ENCODE data around the gene ZFAND3.

ZFAND3 gene

DNA sequence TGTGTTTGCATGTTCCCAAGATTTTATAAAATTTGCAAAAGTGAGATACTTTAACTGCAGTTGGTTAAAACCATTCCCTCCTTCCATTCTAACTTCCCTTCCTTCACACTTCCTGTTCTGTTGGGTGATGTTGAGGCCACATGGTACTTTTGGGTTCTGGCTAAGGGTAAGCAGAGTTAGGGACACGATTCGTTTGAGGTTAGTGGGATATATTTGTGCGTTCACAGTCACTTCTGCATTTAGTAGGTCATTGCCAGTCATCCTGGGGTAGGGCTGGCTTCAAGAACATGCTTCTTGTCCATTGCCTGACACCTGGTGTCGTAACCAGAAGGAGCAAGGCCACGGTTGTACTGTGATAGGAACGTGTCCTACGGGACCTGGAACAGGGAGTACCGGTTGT, 340.1 kb downstream of the ZFAND3 start:
- DNase-seq = no peak

DNA sequence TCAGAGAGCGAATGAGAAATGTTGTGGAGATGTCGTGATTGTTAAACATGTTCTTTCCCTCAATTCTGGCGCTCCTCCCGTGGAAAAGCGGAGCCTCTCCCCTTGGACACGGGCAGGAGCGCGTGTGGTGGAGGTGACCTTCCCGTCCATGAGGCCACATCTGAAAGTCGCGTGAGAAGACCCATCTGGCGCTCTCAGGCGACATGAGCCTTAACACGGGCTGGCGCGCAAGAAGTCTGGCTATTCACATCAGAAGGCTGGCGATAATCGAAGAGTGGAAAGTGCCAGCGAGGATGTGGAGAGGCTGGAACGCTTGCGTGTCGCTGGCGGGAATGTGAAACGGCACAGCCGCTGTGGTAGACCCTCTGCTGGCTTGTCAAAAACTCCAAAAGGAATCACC, 341.3 kb downstream of the ZFAND3 start:
- no peak for DNase-seq

DNA sequence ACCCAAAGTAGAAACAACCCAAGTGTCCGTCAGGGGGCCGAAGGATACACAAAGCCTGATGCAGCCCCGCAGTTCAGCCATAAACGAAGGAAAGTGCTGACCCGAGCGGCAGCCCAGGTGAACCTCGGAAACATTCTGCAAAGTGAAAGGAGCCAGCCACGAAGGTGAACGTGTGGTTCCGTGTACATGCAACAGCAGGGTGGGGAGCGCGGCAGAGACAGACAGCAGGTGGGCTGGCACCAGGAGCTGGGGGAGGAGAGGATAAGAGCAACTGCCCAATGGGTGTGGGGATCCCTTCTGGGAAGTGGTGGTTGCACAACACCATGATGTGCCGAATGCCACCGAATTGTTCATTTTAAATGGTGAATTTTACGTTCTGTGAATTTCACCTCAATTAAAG, 341.8 kb downstream of the ZFAND3 start:
- DNase-seq = no peak

DNA sequence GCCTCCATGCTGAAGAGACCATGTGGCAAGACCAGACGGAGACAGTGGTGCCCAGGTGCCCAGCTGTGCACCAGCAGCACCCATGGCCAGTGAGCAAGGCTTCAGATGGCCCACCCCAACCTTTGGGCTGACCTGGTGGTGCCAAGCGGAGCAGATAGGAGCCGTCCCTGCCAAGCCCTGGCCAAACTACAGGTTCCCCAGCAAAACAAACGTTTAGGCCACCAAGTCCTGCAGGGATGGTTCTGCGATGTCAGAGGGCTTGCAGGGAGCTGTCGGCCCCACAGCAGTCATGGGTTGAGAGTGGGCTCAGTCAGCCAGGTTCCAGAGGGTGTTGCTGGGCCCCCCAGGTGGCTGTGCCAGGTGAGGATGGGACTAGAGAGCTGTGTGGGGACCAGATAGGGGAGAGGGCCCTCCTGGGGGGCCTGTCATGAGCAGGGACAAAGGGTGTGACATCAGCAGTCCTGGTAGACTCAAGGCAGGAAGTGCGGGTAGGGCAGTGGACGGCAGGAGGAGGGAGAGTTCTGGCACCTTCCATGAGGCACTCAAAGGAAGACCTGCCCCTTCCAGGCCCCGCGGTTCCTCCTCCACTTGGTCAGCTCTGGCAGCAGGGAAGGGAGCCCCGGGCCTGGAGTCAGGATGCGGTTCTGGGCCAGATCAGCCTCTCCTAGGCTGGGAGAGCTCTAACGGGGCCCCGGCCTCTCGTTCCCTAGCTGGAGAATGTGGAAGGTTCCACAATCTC, 342.4 kb downstream of the ZFAND3 start:
- no peak for DNase-seq

DNA sequence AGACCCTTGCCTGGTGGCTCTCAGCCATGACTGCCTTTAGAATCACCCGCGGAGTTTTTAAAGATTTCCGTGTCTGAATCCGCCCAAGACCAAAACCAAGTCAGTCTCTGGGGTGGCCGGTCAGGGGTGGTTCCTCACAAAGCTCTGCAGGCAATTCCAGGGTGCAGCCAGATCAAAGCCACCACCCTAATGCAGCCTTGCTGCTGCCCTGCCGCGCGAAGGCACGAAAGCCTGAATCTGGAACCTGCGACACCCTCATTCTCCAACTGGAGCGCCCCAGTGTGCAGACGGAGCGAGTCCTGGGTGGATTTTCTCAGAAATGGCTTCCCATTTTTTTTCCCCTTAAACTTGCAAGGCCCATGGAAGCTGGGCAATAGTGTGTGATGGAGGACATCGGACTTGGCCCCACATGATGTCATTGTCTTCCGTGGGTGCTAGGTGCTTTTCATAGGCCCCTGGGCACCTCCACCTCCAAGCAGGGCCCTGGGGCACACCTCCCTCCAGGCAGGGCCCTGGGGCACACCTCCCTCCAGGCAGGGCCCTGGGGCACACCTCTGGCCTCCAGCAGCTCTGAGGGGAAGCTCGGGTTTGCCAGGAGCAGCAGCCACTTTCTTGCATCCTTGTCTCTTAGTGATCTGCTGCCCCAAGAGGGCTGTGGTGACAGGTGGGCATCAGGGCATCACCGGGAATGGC, 343.1 kb downstream of the ZFAND3 start:
- DNase-seq = no peak

DNA sequence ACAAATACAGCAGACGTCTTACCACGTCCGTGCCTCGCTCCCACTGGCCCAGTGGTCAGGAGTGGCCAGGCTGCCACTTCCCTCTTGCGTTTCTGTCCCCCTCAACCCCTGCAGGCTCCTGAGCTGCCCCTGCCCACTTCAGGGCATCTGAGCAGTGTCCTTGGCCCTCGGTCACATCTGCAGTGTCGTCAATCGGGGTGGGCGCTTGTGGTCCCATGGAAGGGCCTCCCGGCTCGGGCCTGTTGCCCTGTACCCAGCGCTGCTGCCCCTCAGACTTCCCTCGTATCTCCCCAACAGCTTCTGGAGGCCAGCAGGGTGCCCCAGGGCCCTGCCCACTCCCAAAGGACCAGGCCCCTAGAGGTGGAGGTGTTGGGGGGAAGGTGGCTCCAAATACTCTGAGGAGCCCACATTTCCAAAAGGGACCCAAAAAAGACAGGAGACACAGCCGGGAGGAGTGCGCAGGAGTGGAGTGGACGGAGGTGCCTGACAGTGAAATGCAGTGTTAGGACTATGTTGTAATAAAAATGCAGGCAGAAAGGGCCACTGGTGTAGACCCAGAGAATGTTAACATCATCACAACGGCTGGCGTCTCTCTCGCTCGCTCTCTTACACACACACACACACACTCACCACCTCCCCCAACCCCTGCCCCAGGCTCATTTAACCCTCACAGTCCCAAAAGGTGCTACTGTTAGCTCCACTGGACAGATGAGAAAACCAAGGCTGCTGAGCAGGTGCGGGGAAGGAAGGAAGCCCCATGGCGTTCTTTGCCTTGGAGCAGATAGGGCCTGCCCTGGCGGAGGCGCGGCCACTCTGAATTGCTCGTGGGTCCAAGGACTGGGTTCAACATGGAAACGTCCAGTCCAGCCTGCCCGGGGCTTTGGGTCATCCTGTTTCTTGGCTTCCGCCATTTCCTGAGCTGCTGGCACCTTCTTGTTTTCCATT, 343.9 kb downstream of the ZFAND3 start:
- DNase-seq = no peak

DNA sequence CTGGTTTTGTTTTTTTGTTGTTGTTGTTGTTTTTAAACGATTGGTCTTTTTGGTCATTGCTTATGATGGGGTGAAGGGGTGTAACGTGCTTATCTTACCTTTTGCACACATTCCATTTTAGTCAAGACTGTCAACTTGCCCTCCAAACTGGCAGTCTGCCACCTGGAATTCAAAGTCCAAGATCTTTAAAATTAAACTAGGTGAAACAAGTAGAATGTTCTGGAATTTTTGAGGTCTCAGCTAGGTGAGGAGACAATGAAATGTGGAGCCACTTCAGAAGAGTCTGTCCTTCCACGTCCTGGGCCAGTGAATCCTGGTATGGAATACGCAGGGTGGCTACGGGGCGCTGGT, 344.6 kb downstream of the ZFAND3 start:
- DNase-seq = no peak

DNA sequence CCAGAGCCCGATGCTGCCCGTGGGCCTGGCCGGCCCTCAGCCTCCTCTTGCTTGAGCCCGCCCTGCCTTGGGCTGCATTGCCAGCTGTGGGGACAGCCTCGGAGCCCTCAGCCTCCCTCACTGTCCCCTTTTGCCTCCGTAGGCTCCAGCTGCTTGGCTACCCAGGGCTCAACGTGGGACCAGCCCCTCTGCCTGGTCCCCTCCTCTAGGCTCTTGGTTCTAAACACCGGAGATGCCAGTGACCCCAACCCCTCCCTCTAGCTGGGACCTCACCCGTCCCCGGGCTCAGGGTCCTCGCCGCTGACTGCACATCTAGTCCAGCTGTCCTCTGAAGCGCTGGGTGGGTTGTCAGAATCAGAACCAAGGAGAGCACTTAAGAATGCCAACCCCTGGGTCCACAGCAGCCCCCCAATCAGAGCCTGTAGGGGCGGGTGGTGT, 345.2 kb downstream of the ZFAND3 start:
- no peak for DNase-seq

DNA sequence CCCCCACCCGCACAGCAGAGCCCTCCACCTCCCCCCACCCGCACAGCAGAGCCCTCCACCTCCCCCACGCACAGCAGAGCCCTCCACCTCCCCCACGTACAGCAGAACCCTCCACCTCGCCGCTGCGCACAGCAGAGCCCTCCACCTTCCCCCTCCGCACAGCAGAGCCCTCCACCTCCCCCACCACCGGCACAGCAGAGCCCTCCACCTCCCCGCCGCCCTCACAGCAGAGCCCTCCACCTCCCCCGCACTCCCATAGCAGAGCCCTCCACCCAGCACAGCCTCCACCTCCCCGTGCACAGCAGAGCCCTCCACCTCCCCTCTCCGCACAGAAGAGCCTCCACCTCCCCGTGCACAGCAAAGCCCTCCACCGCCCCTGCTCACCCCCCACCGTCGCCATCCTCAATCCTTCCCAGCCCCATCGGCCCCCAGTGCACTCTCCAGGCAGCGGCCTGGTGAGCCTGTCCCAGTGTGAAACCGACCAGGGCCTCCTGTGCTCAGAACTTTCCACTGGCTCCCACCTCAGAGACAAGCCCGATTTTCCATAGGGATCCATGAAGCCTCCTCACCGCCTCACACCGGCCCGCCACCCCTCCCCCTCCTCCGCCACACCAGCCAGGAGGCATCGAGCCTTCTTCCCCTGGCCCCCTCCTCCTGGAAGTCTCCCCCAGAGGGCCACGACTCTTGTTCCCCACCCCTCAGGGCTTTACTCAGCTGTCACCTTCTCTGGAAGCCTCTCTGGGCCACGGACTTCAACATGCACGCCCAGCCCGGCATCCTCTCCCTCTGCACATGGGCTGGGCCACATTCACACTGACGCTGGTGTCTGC, 347.1 kb downstream of the ZFAND3 start:
- DNase-seq = no peak

DNA sequence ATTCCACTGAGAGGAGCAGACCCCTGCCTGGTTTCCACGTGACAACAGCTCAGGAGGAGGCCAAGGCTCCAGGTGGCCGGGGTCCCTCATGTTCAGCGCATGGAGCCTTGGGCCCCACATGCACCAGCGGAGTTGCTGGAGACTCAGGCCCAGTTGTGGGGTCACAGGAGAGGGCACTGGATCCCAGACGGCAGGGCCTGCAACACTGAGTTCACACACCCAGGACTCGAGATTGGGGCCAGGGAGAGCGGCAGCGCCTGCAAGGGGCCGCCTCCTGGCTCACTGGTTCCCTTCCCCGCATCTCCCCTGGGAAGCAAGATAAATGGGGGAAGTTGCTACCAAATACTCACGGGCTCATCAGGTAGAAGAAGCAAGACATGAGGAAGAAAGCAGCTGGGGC, 348.1 kb downstream of the ZFAND3 start:
- DNase-seq = no peak

DNA sequence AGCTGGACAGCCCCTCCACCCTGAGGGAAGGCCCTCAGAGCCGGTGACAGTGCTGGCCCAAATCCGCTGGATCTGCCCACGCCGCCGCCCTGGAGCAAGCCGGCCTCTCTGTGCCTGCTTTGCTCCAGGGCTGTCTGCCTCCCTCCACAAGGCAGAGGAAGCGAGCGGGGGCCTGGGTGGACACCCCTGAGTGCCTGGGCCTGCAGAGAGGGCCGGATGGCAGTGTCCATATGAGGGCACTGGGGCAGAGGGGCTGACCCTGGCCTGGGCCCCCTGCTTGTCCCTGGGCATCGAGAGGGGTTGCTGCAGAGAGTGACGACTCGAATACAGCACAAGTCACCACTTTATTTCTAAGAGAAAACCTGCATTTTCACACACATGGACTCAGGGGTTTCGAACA, 348.6 kb downstream of the ZFAND3 start:
- no peak for DNase-seq

DNA sequence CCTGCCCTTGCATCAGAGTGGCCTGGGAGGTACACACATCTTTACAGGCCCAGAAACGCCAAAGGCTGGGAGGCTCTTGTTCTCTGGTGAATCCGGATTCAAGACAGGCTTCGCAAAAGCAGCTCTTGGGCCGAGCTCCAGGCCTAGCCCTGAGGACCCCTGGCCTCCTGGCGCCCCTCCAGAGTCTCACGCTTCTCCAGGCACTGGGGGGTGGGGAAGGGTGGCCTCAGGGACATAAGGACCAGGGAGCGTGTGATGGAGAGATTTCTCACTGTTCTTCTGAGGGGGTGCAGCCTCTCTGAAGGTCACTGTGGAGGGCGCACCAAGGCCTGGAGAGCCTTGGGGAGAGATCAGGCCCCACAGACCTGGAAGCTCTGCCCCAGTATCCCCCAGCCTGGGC, 349.2 kb downstream of the ZFAND3 start:
- no peak for DNase-seq

DNA sequence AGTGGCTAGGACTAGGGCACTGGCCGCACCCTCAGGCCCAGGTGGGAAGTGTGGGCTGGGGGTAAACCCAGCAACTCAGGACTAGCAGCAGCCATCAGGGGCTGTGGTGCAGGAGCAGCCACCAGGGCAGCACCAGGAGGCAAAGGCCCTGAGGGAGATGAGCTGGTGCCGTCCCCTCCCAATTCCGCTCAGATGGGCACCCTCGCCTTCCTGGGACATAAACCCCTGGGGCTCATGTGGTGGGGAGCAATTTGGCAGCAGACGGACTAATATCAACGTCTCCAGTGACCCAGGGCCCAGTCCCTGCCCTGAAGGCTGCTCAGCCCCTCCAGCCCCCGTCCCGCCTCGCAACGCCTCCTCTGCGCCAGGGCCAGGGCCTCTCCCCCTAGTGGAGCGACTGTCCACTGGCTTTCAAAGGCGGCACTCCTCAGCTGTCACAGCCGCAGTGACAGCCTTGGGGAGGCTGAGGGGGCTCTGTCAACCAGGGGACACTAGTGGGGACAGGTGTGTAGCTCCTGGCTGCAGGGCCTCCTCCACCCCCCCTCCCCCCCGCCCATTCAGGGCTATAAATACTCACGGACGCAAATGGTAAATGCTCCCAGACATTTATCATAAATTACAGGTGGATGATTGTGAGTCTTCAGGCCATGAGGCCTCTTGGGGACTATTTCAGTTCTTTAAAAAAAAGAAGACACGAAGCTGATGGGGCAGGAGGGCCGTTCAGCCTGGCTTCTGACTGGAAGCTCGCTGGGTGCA, 349.9 kb downstream of the ZFAND3 start:
- no peak for DNase-seq

DNA sequence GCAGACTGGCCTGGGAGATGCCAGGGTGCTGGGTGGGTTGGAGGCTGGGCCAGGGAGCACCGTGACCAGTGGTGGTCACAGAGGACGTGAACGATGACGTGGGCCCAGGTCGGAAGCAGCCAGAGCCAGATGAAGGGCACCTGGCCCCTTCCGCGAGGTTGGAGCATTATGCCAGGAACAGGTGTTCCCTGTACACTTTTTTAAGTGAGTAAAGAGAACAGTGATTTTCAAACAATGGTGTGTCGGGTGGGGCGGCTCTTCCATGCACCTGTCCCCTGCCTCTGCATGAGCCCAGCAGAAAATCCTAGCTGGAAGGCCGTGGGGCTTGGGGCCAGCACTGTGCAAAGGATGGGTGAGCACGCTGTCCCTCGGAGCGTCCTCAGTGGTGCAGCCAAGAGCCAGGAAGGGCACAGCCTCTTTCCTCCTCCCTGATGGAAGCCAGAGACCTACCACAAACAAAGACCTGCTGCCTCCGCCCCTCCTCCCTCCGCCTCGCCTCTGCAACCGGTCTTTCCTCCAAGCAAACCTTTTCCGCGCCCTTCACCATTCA, 350.5 kb downstream of the ZFAND3 start:
- no peak for DNase-seq

DNA sequence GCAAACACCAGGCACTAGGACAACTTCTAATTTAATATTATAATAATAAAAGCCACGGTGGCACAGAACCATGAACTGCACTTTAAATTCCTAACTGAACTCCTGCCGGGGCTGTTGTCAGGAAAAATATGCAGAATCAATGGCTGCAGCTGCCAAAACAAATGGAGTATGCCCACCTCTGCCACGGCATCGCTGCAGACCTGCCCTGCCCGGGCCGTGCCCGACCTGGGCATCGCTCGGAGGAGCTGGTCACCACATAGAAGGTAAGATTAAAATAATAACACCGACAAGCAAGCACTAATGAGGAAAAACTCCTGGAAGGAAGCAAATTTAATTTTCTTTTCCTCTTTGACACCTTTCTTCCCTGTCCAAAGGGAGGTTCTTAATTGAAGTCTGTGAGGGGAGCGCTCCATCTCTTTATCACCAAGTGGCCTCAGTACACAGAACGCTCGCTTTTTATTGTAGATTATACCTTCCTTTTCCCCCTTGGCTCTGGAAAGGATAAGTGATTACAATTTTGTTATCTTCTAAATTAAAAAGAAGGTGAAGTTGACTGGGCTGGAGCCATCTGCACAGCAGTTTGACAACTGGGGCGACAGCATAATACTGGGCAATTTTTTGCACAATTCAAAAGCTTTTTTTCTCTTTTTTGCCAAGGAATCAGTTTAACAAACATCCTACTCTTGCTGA, 351.3 kb downstream of the ZFAND3 start:
- DNase-seq = no peak

DNA sequence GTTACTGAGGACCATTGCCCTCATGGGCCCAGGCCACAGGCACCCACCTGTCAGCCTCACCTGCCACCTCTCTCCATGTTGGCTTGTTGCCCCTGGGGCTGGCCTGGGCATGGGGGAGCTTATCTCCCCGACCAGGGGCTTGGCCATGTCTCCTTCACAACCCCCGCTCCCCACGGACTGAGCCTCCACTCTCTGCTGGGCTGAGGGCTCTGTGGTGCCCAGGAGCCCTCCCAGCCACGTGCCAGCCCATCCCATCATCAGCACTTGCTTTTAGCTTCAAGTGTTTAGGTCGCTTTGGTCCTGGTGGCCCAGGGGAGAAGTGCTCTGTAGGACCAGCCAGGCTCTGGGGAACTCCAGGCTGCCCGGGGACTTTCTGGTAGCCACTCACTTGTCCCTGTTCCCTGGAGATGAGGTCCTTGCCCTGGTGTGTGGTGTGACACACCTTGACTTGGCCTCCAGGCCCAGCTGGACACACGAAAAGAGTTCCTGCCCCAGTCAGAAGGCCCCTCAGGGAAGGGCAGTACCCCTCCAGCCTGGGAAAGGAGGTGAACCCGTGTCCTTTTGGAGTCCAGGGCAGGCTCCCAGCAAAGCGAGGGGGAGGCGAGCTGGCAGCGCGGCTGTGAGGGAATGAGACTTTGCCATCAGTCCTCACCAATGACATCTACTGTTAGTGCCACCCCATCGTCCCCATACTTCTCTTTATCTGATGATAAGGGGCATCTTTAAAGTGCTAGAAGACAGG, 352.6 kb downstream of the ZFAND3 start:
- no peak for DNase-seq

DNA sequence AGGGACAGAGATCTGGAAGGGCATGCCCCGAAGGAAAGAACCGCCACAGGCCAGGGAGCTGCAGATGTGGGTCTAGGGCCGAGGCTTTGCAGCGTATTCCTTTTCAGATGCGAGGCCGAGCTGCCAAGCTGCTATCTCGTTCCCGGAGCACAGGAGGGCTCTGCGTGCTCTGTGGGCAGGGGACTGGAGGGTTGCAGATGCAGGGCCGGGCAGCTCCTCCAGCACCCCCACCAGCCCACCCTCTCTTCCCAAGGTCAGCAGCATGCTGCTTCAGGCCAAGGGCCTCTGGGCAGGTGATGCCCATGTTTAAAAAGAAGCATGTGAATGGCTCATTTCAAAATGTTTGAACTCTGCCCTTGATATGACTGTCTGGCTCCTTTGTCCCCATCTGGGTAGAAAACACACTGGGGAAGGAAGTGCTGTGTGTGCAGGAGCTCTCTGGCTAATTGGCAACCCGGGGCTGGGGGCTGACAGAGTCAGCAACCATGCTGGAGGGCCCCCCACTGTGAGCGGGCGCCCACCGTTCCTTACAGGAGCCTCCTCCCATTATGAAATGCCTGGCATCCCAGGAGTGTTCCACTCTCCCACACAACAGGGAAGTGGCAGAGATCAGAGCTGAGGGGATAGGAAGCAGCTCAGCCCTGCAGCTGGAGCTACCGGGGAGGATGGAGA, 353.3 kb downstream of the ZFAND3 start:
- no peak for DNase-seq

DNA sequence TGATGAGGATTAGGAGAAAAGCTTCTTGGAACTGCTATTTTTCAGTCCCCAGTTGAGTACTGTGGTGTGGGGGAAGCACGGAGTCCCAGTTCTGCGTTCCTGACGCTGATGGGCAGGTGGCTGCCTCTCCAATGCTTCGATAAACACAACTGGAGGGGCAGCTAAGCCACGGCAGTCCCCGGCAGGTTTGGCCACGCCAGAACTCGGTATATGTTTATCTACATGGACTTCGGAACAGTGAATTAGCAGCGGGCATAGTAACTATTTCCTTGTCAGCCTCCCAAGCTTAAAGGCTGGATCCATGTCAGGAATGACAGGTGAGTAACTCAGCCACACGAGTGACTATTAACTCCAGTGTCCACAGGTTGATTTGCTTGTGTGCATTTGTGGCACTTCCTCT, 354.4 kb downstream of the ZFAND3 start:
- DNase-seq = no peak

DNA sequence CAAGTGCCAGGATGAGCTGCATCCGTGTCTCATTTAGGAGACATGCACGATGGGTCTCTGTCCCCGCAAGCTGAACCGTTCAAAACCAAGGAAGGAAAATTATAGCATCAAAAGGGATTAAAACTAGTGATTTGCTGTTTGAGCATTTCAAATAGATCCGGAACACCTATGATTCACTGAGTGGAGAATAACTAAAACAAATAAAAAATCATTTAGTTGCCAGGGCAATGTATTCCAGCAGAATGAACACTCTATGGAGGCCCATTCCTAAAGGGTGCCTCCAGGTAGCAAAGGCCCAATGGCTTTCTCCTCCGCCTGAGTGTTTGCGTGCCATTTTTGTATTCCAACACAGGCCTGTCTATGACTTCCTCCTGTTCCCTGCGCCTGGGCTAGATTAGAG, 354.8 kb downstream of the ZFAND3 start:
- no peak for DNase-seq
